ENCODE measurements around the gene ZIC5. TPM values are rescaled to one million over a fixed set of nuclear protein-coding genes. Genes with fewer than 3 reads are reported as not detected.

Gene ZIC5
- total RNA-seq, 4 donors from 2014 or later, result not detected

GRCh38 chr13:99980824-99981734 is 9.5 kb upstream of the ZIC5 start:
- H3K9me3 ChIP-seq, result no peaks in the 10 kb centered on the region
- no peaks in the 10 kb centered on the region for H3K36me3 ChIP-seq
- H3K4me1 ChIP-seq, result peaks cover 0 to 35% of the 10 kb centered on the region in 2 donors
- H3K27ac ChIP-seq, result no peak overlapping the region
- H3K27me3 ChIP-seq, result peaks cover 50 to 71% of the 10 kb centered on the region in 2 donors
- no peak for DNase-seq
- intact Hi-C loops (cut with DNase I; ENCODE audit: low total_unique reads), result no loop called here
- H3K4me3 ChIP-seq, result peak overlapping the region in 1 of 2 donors; percentile 36
- no peak for TF ChIP-seq POLR2A (IDR thresholded peaks at IDR 0.05)
- TF ChIP-seq, protein P1, sequence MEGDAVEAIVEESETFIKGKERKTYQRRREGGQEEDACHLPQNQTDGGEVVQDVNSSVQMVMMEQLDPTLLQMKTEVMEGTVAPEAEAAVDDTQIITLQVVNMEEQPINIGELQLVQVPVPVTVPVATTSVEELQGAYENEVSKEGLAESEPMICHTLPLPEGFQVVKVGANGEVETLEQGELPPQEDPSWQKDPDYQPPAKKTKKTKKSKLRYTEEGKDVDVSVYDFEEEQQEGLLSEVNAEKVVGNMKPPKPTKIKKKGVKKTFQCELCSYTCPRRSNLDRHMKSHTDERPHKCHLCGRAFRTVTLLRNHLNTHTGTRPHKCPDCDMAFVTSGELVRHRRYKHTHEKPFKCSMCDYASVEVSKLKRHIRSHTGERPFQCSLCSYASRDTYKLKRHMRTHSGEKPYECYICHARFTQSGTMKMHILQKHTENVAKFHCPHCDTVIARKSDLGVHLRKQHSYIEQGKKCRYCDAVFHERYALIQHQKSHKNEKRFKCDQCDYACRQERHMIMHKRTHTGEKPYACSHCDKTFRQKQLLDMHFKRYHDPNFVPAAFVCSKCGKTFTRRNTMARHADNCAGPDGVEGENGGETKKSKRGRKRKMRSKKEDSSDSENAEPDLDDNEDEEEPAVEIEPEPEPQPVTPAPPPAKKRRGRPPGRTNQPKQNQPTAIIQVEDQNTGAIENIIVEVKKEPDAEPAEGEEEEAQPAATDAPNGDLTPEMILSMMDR (IDR thresholded peaks at IDR 0.05), result no peak

DNA sequence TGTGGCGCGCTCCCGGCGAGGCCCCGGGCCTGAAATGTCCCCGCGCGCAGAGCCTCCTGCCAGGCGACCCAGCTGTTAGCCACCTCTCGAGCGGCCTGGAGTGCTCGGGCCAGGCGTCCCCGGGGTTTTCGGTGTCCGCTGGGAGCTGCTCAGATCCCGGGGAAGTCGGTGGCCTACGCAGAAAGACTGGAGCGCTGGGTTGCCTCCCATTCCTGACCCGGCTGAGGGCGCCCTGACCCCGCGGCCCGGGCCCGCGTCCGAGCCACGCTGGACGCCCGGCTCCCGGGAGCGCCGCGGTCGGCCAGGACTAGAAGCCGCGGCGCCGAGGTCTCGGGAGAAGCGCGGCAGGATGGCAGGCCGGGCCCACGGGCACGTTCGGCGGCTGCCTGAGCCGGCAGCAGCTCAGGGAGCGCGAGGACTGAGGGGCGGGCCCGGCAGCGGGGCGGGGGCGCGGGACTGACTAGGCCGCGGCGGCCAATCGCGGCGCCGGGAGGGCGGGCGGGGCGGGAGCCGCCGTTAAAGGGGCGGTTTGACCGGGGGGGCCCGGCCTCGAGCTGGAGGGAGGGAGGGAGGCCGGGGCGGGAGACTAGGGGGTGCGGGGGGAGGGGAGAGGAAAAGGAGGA is 8.7 kb upstream of the ZIC5 start:
- H3K9me3 ChIP-seq, result no peaks in the 10 kb centered on the region
- H3K4me3 ChIP-seq, result peak overlapping the region in 1 of 2 donors; percentile 36
- DNase-seq, result peak in 1 of 2 donors; percentile 47
- no peak for TF ChIP-seq POLR2A (IDR thresholded peaks at IDR 0.05)
- TF ChIP-seq, protein P1 (IDR thresholded peaks at IDR 0.05), result no peak
- no peaks in the 10 kb centered on the region for H3K36me3 ChIP-seq
- intact Hi-C loops (cut with DNase I; ENCODE audit: low total_unique reads), result no loop called here
- H3K27ac ChIP-seq, result no peak overlapping the region
- peaks cover 0 to 35% of the 10 kb centered on the region in 2 donors for H3K4me1 ChIP-seq
- H3K27me3 ChIP-seq, result peaks cover 54 to 73% of the 10 kb centered on the region in 2 donors

DNA sequence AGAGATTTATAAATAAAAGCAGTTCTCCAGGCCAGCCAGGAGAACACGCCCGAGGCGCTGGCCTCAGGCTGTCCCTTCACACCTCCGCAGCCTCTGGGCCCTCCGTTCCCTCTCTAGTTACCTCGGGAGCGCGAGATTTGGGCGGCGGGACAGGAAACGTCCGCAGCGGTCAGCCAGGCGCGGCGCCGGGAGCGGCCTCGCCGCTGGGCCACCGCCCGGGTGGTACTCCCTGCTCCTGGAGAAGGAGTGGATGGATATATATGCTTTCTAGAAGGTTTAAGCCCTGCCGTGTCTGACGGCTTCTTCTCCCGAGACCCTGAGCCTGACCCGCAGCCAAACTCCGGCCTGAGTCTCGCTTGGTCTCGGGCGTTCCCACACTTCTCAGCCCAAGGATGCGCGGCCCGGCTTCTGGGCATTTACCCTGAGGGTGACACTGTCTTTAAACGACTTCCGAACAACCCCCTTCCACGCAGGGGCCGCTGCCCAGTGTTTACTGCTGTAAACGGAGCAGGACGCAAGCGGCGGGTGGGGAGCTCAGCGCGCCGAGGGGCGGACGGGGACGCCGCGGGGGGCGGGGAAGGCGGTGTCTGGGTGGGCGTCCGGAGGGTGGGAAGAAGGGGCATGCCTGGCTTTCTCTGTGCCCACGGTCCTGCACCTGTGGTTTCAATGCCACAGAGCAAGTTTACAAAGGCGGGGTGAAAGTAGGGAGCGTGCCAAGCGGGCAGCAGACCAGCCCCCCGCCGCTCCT is 8.1 kb upstream of the ZIC5 start:
- TF ChIP-seq, protein P1 (IDR thresholded peaks at IDR 0.05), result no peak
- no peak for TF ChIP-seq POLR2A (IDR thresholded peaks at IDR 0.05)
- H3K27me3 ChIP-seq, result peaks cover 56 to 75% of the 10 kb centered on the region in 2 donors
- H3K36me3 ChIP-seq, result no peaks in the 10 kb centered on the region
- peaks cover 0 to 35% of the 10 kb centered on the region in 2 donors for H3K4me1 ChIP-seq
- H3K4me3 ChIP-seq, result peak overlapping the region in 1 of 2 donors; percentile 36
- intact Hi-C loops (cut with DNase I; ENCODE audit: low total_unique reads), result no loop called here
- no peak overlapping the region for H3K27ac ChIP-seq
- H3K9me3 ChIP-seq, result no peaks in the 10 kb centered on the region
- DNase-seq, result no peak

DNA sequence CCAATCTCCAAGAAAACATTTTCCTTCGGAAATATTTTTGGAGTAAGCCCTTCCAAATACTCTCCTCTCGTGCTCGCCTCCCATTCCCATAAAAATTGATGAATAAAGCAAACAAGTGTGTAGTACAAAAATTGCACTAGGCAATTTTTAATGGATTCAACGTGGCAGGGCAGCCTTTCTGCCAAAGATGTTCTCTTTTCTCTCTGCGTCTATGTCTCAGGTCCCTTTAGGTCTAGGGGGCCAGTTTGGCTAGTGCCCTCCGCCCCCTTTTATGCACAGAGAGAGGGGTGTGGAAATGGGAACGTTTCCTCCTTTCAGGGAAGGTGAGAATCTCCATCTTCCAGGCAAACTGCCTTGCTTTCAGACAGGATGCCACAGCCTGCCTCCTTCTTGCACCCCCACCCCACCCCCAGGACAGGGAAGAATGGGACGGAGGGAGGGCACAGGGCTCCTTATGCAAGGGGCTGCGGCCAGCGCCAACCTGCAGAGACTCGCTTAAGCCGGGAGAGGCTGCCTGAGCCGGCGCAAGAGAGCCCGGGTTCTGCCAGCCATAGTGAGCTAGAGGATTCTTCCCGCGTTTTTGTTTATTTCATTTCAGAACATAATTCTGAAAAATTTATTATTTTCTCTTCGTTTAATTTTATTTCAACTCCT is 7.4 kb upstream of the ZIC5 start:
- Histone ChIP-seq H3K27me3 (peaks cover 51 to 75% of the 10 kb centered on the region in 2 donors), H3K36me3 (no peaks in the 10 kb centered on the region), H3K4me1 (peaks cover 0 to 35% of the 10 kb centered on the region in 2 donors), H3K4me3 (no peak overlapping the region), H3K27ac (no peak overlapping the region), H3K9me3 (no peaks in the 10 kb centered on the region)
- intact Hi-C loops (cut with DNase I; ENCODE audit: low total_unique reads), result no loop called here
- DNase-seq, result no peak
- no peak for TF ChIP-seq POLR2A (IDR thresholded peaks at IDR 0.05)
- TF ChIP-seq, protein P1 (IDR thresholded peaks at IDR 0.05), result no peak

All from uterus (tissue), 4 donors.